HG02588 (cell line): ENCODE measurements around the gene SLC1A2.
A peak's percentile ranks its signal among the peaks of the same experiment; 100 is the strongest.

Source experiments
- ATAC-seq: cut with Tn5 transposase; IDR thresholded peaks from one replicate; pipeline ENCODE4 v1.9.1; 2021; ENCODE audit warnings: mild to moderate bottlenecking, moderate library complexity; ENCODE audit not compliant: unreplicated experiment

Gene SLC1A2

DNA sequence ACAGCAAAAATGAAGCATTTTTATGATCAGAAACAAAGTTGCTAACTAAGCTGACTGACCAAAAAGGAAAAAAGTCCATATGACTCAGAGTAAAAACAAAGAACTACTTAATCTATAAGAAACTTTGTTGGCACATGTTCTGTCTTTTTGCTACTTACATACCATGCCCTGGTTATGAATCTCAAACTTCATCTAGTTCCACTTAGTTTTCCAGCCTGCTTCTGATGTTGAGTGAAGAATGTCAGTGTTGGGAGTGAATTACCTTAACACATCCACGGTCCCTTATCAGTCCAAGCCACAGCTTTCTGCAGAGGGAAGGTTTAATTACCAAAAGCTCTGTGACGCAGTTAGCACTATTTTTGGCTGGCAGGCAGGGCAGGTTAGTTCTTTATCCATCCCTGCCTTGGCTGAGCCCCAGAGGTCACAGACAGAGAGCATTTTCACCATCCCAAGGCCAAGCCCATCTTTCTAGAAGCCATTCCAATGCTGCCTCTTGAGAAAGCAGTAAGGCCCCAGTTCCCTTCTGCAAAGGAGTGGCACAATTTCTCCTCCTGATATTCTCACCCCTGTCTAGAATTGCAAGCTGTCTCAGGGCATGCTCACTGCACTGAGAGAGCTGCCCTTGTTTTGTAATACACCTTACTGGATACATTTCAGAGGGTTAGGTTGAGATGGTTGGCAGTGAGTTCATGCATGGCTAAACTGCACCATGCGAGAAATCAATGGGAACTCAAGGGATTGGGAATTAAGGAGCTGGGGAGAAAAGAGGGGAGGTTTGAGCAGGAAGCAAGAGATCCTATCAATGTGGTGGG is 67.1 kb downstream of the SLC1A2 start:
- no peak for ATAC-seq

DNA sequence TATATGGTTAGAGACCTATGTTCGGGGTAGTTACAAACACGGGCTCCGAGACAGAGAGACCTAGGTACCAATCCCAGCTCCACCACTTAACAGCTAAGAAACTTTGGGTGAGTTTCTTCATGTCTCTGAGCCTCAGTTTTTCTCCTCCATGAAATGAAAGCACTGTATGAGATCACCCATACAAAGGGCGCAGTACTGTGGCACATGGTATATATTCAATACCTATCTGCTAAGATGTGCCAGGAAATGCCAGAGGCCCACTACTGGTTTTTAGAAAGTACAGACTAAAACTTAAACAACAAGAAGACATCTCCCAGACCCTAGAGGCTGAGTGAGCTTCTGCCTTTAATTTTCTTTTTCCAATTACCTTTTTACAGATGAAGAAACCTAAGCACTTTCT is 69.5 kb downstream of the SLC1A2 start:
- ATAC-seq = no peak

DNA sequence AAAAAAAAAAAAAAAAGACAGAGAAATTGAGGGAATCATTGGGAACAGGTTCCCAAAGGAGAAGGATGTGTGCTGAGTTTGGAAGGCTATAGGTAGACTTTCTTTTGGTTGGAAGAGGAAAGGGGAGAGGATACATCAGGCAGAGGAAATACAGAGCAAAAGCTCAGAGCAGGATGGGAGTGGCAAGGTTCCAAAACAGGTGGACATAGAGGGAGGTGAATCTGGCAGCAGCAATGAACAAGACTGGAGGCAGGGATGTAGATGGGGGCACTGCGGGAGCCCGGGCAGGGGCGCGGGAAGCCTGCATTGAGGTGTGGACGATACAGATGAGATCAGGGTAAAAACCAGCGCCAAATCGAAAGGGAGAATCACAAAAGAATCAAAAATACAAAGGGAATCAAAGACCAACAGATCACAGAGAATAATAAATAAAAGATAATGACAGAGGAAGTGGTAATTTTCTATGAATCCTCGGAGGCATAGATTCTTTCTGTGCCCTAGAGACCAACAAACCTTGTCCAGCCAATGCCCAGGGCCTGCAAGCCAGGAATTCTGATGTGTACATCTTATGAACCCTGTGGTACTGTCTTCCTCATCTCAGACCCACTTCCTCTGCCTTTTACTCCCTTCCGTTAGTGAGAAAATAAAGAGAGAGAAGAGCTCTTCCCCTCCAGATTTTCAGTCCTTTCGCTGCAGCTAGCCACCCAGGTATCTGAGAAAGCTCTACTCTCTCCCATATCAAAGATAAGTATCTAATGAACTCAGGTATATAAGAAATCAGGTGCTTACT is 70.3 kb downstream of the SLC1A2 start:
- ATAC-seq = no peak

DNA sequence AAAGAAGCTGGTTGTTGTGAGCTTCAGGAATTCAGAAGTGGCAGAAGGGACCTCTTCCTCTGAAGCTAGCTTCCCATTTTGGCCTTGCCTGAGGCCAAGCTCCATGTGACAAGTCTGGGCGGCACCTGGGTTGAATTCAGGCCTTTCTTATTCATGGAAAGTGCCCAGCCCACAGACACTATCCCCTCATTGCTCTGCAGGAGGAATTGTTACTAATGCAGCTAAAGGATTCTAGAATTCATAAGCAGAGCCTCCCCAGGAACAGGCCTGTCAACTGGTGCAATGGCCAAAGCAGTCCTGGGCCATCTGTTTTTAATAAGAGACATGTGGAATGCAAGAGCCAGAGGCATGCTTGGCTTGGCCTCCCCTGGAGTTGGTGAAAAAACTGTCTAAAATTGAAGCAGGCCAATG is 71.4 kb downstream of the SLC1A2 start:
- no peak for ATAC-seq

DNA sequence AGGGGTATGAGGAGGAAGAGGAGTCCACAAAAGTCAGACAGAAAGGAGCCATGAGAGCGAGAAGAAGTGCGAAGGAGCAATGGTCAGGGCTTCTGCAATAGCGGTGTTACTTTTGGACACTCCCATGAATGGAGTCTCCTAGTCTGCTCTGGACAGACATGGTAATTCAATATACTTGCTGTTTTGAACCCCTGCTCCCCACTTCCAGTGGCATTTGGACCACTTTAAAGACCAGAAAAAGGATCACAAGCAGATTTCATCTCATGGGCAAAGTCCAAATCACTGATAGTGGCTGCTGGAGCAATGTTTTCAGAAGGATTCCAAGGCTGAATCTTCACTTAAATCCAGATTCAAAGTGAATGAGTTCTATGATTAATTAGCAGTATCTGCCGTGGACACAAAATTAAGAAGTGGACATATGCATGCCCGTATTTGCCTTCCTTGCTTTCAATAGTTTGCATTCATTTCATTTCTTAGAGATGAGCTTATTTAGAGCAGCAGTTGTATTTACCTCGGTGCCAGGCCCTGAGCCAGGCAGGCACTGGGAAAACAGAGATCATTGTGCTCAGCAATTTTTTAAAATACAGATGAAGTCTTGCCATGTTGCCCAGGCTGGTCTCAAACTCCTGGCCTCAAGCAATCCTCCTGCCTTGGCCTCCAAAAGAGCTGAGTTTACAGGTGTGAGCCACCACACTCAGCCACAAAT is 72.0 kb downstream of the SLC1A2 start:
- ATAC-seq = no peak

DNA sequence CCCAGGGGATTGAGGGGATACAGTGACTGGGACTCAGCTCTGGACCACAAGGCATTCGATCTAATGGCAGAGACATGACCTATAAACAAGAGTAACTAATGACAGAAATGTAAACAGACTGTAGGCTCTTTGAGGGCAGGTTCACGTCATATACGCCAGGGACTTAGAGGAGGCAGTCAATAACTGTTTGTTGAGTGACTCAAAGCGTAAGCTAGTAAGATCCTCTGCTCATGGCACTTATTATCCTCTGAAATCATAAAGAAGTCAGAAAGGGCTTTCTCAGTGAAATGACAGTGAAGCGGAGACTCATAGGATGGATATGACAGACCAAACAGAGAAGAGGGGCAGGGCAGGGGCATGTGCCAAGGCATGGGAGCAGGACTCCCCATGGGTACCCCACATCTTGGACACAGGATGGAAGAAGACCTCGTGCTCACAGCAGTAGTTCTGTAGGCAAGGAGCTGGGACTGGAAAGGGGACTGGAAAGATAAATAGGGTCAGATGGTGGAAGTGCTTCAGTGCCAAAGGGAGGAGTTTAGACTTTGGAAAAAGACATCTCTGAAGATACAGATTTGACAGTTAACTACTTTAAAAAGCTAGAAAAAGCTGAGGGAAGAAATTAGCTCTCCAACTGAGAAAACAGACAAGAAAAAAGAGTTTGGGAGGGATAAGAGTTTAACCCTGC is 72.7 kb downstream of the SLC1A2 start:
- ATAC-seq = no peak

DNA sequence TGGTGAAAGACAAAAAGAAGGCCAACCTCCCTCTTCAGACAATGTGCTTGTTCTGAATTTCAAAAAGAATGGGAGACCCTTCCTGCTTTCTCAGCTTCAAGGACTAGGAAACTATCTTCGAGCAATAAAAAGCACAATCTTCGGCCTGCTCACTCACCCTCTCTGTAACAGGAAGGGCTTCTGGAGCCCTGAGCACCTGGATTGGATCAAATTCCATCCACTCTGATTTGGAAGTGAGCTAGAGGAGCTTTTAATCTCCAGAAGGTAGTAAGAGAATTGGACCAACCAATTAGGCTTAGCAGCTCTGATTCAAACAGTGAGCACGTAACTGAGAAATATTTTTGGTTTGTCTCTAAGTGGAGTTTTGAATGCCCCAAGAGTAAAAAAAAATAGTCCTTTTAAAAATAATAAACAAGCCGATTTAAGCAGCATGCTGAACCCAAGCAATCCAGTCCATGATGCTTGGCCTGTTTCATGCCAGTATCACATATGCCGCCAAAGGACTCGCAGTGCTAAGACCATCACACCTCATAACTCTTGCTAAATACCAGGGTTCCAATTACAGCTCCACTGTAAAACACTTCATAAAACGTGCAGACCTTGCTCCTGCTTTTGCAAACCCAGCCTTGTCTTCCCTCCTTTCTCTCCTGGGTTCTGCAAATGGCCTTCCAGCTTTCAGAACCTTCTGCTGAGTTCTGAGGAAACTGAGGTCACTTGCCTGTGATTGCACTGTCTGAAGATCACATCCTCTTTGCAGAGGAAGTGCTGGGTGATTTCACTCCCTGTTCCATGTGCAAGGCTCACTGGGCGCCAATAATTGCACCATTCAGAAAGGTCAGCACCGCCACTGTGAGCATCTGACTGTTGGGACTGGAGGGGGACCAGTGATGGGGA is 74.4 kb downstream of the SLC1A2 start:
- no peak for ATAC-seq

DNA sequence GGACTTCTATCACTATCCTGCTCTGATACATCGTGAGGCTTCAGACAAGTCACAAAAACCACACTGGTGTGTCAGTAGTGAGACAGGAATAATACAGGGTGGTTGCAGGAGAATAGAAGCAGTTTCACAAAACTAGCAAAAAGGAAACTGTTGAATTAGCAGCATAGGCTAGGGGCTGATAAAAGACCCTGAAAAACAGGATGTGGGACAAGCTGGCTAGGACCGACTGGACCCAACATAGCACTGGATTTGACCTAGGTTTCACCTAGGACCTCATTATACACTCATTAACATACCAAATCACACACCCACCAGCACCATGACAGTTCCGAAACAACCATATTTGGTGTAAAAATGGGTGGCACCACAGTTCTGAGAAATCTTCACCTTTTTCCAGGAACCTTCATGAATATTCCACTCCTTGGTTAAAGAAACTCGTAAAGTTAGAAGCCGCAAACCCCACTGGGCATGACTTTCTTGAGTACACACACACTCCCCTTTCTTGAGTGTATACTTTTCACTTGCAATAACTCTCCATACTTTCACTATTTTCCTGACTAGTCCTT is 76.2 kb downstream of the SLC1A2 start:
- ATAC-seq = peak; percentile 72

DNA sequence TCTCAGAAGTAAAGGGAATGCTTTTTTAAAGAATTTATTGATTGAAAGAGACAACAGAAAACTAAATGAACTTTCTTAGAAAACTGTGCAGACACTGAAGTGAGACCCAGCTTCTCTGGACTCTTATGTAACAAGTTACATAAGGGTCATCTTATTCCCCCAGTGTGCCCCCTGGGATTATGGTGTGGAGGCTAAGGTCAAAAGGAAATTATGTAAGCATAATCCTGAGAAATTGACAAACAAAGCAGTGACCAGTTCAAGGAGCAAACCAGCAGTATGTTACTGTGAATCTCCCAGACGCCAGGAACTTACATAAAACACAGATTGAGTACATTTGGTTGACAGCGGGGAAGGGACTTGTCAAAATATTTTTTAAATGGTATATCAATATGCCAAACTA is 78.6 kb downstream of the SLC1A2 start:
- no peak for ATAC-seq

DNA sequence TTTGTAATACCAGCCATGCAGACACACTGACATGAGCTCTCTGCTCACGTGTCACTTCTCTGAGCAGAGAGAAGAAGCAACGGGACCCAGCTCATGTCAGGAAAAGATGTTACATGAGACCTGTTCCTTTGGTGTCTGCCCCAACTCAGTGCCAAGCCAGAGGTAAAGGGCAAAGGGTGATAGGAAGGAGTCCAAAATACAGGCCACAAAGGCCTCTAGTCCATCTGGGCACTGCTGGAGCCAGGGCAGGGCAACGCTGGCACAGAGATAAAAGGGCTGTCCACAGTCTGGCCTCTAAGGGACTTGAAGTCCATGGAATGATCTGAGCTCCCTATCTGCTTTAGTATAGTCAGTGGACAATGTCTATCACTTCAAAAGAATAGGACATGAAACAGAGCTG is 79.3 kb downstream of the SLC1A2 start:
- ATAC-seq = no peak

DNA sequence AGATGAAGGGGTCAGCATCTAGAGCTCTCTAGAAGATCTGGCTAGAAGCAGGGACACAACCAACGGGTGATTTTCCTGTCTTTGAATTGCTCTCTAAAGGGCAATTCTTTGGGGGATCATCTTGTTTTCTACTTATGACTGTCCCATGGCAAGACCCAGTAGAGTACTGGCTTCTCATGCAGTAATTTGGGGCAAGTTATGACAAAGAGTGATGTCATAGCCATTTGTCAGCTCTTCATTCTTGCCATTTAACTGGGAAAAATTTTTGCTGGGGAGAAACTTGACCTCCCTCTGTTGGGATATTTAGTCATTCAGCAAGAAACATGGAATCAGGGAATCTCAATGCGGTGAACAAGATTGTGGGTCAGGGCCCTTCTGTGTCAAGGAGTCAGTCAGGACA is 80.4 kb downstream of the SLC1A2 start:
- ATAC-seq = no peak

DNA sequence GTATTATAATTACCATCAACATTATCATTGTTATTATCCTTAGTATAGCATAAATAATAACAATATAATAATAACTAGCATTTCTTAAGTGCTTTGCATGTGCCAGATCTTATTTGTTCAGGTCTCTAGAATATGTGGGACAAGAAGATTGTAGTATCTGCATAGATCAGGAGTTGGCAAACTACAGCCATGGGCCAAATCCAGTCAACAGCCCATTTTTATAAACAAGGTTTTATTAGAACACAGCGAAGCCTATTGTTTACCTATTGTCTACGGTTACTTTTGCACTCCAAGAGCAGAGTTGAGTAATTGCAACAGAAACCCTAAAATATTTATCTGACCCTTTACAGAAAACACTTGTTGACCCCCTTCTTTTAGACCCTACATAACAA is 81.4 kb downstream of the SLC1A2 start:
- ATAC-seq = no peak

DNA sequence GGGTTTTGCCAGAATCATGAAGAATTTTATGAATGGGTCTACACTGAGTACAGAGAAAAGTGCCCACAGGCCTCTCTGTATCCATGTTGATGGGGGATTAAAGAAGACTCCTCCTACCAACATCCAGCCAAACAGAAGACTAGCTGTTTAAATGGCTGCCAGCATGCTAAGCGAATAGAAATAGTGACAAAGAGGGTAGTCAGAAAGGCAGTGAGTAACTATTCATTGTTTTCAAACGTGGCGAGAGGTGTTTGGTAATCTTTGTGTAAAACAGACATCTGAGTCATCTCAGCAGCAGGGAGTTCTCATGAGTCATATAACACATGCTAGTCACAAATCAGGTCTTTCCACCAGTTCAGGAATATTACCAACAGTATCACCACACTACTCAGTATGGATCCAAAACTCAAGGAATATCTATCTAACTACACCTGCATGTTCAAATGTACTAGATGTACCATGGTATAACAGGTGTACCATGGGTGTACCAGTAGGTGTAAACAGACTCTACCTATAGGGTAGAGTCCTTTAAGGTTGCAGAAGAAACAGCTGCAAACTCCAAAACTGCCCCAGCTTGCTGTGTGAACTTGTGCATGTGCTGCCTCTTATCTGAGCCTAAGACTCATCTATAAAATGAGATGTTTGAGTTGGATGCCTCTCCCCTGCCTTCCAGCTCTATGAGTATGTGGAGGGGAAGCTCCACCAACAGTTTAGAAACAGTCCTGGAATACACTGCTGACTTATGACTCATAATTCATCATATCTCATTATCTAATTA is 82.0 kb downstream of the SLC1A2 start:
- no peak for ATAC-seq

DNA sequence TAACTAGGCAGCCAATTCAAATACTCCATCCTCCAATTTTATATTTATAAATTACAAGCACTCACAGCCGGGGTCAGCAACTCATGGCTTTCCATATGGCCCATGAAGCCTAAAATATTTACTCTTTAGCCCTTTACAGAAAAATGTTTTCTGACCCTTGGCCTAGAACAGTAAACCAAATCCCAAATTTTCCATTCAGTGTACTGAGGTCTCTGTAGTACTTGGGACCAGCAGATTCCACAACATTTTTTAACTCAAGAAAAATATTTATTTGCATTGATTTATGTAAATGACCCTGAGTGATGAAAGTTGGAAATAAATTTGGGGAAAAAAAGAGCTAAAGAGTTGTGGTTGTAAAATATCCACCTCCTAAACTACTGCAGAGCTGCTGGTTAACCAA is 82.6 kb downstream of the SLC1A2 start:
- ATAC-seq = no peak

DNA sequence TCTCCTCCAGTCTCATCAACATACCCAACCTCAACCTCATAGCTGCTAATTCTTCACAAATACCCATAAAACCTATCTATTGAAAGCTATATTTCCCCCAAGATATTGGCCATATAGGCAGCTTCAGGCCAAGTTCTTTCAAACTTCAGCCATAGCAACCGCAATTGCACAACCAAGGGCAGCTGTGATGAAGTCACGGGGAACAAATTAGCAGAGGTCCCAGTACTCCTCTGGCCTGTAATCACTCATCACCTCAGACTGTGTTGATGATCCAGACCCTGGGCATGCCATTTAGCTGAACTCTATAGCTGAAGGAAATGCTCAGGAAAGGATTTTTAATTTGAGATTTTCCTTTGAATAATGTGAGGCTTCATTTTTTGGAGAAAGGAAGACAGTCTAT is 84.1 kb downstream of the SLC1A2 start:
- ATAC-seq = no peak

DNA sequence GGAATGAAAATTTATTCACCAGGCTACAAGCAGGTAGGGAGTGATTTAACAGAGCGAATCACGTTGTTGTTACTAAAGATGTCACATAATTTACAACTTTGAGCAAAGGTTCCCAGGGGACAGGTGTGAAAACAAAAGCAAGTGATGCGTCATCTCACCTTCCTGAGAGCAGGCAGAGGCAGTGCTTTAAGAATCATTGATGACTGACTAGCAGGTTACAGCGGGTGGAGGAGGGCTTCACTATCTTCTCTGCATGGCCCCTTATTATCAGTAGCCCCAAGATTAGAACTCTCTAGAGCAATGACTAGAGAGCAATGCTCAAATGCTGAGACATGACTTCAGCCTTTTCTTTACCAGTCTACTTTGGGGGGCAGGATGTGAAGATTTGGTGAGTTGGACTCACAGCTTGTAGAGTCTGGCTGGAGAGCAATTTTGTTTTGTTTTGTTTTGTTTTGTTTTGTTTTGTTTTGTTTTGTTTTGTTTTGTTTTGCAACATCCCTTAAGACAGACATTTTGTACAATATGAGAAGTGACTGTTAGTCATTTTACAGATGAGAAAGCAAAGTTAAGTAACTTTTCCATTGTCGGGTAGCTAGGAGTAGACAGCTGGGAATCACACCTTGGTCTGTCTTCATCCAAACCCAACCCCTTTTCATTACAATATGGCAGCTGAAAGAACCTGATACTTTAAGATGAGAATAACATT is 84.8 kb downstream of the SLC1A2 start:
- peak; percentile 64 for ATAC-seq

DNA sequence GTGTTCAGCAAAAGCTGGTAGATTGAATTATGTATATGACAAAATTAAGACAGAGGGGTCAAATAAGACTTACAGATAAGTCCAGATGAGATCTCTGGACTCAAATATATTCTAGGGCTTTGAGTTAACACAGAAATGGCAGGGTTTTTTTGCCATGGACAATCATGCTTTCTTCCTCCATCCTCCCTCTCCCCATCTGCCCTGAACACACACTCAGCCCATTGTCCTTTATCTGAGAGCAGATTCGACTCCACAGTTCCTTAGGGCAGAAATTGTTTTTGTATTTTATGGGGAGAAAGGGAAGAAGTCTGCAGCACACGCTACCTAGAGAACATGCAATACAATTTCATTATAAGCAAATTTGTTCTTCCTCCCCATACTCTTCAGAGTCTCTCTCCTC is 86.8 kb downstream of the SLC1A2 start:
- ATAC-seq = no peak

DNA sequence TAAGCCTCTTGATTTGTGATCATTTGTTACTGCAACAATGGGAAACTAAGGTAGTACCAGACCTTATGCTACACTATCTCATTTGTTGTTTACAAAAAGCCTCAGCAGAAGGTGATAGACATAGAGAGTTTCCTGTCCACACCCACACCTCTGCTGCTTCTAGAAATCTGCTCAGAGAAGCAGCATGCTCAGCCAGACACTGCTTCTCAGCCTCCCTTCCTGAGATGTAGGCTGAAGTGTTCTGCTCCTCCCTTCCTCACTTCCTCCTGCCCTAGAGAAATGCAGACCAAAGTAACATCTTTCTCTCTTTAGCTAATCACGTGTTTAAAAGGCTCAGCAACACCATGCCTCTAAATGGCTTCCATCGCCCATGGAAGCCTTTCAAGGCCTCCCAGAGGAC is 88.4 kb downstream of the SLC1A2 start:
- ATAC-seq = peak; percentile 48
